Heart left ventricle (tissue), 16 donors: Measurements from ENCODE around the gene PDE1A. TPM values are rescaled to one million over a fixed set of nuclear protein-coding genes. Genes with fewer than 3 reads are reported as not detected.

ENCODE experiments used
- ATAC-seq, 4 donors: fragments of 200-7000 bp; cut with Tn5 transposase; one replicate each; pipeline ENCODE4 v1.9.1; 2020 to 2022; ENCODE audit warnings: moderate library complexity in 4 of 4, mild to moderate bottlenecking in 3 of 4, moderate number of reproducible peaks in 1 of 4
- DNase-seq, 5 donors: peaks; one replicate each; pipeline ENCODE4 v3.0.0-alpha.2; 2020
- H3K27ac ChIP-seq, 12 donors: fragments of 200-600 bp; sonication (generic) in 4 of 12; one replicate each; pipeline versions ENCODE4 v1.5.0 to v1.8.0; 2016 to 2022; ENCODE audit warnings: mild to moderate bottlenecking in 2 of 12
- H3K27me3 ChIP-seq, 9 donors: fragments of 200-600 bp; sonication (generic) in 2 of 9; one replicate each; pipeline versions ENCODE4 v1.5.1 to v1.8.0; 2016 to 2022; ENCODE audit warnings: mild to moderate bottlenecking in 3 of 9
- H3K36me3 ChIP-seq, 9 donors: fragments of 200-600 bp; sonication (generic) in 2 of 9; one replicate each; pipeline versions ENCODE4 v1.5.0 to v1.8.0; 2018 to 2022; ENCODE audit warnings: mild to moderate bottlenecking in 2 of 9
- H3K4me1 ChIP-seq, 12 donors: fragments of 200-600 bp; sonication (generic) in 4 of 12; one replicate each; pipeline versions ENCODE4 v1.5.0 to v1.8.0; 2016 to 2022; ENCODE audit warnings: mild to moderate bottlenecking in 3 of 12
- H3K4me3 ChIP-seq, 12 donors: fragments of 200-600 bp; sonication (generic) in 4 of 12; one replicate each; pipeline versions ENCODE4 v1.5.0 to v1.8.0; 2017 to 2022; ENCODE audit warnings: mild to moderate bottlenecking in 9 of 12, moderate library complexity in 4 of 12
- H3K9me3 ChIP-seq, 12 donors: fragments of 200-600 bp; sonication (generic) in 4 of 12; one replicate each; pipeline versions ENCODE4 v1.5.0 to v1.8.0; 2016 to 2022; ENCODE audit warnings: mild to moderate bottlenecking in 1 of 12
- CTCF ChIP-seq, 12 donors: fragments of 200-600 bp; sonication (generic) in 4 of 12; IDR thresholded peaks; one replicate each; pipeline versions ENCODE4 v1.5.0 to v1.8.0; 2018 to 2022; ENCODE audit warnings: antibody characterized with exemption in 12 of 12, mild to moderate bottlenecking in 5 of 12
- POLR2A ChIP-seq, 2 donors: fragments of 450-650 bp; IDR thresholded peaks; one replicate each; pipeline ENCODE4 v1.6.1; 2017; ENCODE audit warnings: antibody characterized with exemption in 2 of 2, mild to moderate bottlenecking in 2 of 2, moderate library complexity in 2 of 2
- WGBS, 4 donors: extraction: QIAGEN DNeasy Blood & Tissue Kit in 2 of 4; methylation state at CpG; one replicate each; pipeline versions ENCODE4 v1.1.5 to v1.1.7; 2013 to 2018; 5-methylcytosine and 5-hydroxymethylcytosine counted together
- intact Hi-C, 10 donors: fragments of 100-400 bp; cut with DNase I; formaldehyde crosslinking; loops; one replicate each; pipeline versions ENCODE4 v1.11.1 to v1.14.2; 2022
- polyA plus RNA-seq, 2 donors: library from polyadenylated mRNA; stranded (reverse); fragments of 200-250 nt; gene quantifications; one replicate each; pipeline ENCODE4 v1.2.3, GENCODE V29; 2013
- total RNA-seq, 9 donors: library from RNA; depleted of rRNA in 2 of 9; stranded (reverse); fragments of >200 nt in 2 of 9; fragmentation: NEBNext Ultra II Directional in 3 of 9; extraction: Animal tissue kit (Norgen Biotek cat#: 25700) in 3 of 9; gene quantifications; one replicate each; pipeline versions ENCODE4 v1.1.0 to v1.2.4, GENCODE V29; 2016 to 2023
- donor health status: ischemic (EF 13 %, LVEDD 7.1; RV severe dilation, severe dysfunction).
- donor health status: healthy with polysubstance abuse.
- donor health status: DM: no; HTN: yes; CAD: no.
- donor health status: DM: no; HTN: no; CAD: no.
- donor health status: ischemic (EF 25% LVEDD 6.9; RV normal size, moderate dysfunction).
- donor health status: ischemic (EF 25% LVEDD 5.7; RV mildly dilated, moderate dysfunction).
- donor health status: healthy.
- donor health status: DM: yes; HTN: yes; CAD: no.
- donor health status: ischemic (EF 35%, LVEDD 5.7; RV mildly dilated, moderate dysfunction).
- donor health status: nonischemic (EF 11% LVEDD 7.7; RV severe dilation, severe dysfunction).
- donor health status: DM: yes; HTN: yes; CAD: no.
- donor health status: PGD.
- donor health status: ischemic (EF 29% LVEDD 5.4; RV normal size, mild dysfunction).
- donor health status: nonischemic (EF 23%, LVEDD 6.1; RV moderate dilation, normal function).

Gene PDE1A
- total and polyA plus RNA-seq, 11 donors = 2.5 to 25.5 (median 5.5) TPM

GRCh38 chr2:182128821-182129707, 297.8 kb downstream of the PDE1A start:
- peaks cover 0 to 5% (median 0%) of the 10 kb centered on the region in 12 donors for H3K9me3 ChIP-seq
- ATAC-seq (no peak), DNase-seq (no peak)
- intact Hi-C loops = no loop called here
- no peaks in the 10 kb centered on the region for H3K27me3 ChIP-seq
- 40 to 67% (median 56%) methylated on average over 3 of the region's 3 CpGs for WGBS, 4 donors
- no peak overlapping the region for H3K4me3 ChIP-seq
- H3K27ac ChIP-seq = no peak overlapping the region
- peaks cover 0 to 2% (median 0%) of the 10 kb centered on the region in 12 donors for H3K4me1 ChIP-seq
- TF ChIP-seq POLR2A (IDR thresholded peaks at IDR 0.05) = no peak
- TF ChIP-seq CTCF (IDR thresholded peaks at IDR 0.05) = no peak
- peaks cover 0 to 6% (median 0%) of the 10 kb centered on the region in 9 donors for H3K36me3 ChIP-seq

GRCh38 chr2:182117196-182117595, 309.6 kb downstream of the PDE1A start:
- Histone ChIP-seq H3K4me3 (no peak overlapping the region), H3K4me1 (peaks cover 0 to 7% (median 0%) of the 10 kb centered on the region in 12 donors), H3K36me3 (no peaks in the 10 kb centered on the region), H3K27ac (no peak overlapping the region), H3K9me3 (no peaks in the 10 kb centered on the region), H3K27me3 (no peaks in the 10 kb centered on the region)
- no peak for TF ChIP-seq POLR2A (IDR thresholded peaks at IDR 0.05)
- TF ChIP-seq CTCF (IDR thresholded peaks at IDR 0.05) = no peak
- DNase-seq (no peak), ATAC-seq (no peak)
- intact Hi-C loops = no loop called here
- WGBS, 4 donors = 69 to 95% (median 91%) methylated on average over 1 of the region's 1 CpG

GRCh38 chr2:182116774-182117173, 310.1 kb downstream of the PDE1A start:
- Histone ChIP-seq H3K27ac (no peak overlapping the region), H3K4me3 (no peak overlapping the region), H3K4me1 (peaks cover 0 to 7% (median 0%) of the 10 kb centered on the region in 12 donors), H3K27me3 (no peaks in the 10 kb centered on the region), H3K9me3 (no peaks in the 10 kb centered on the region), H3K36me3 (no peaks in the 10 kb centered on the region)
- DNase-seq (no peak), ATAC-seq (no peak)
- no peak for TF ChIP-seq CTCF (IDR thresholded peaks at IDR 0.05)
- TF ChIP-seq POLR2A (IDR thresholded peaks at IDR 0.05) = no peak
- intact Hi-C loops = no loop called here
- WGBS, 4 donors = 93 to 97% (median 96%) methylated on average over 2 of the region's 2 CpGs

- no peaks in the 10 kb centered on the region for H3K36me3 ChIP-seq
- intact Hi-C loops = no loop called here
- ATAC-seq (no peak), DNase-seq (no peak)
- H3K27me3 ChIP-seq = no peaks in the 10 kb centered on the region
- H3K4me3 ChIP-seq = no peak overlapping the region
- H3K9me3 ChIP-seq = no peaks in the 10 kb centered on the region
- no peak overlapping the region for H3K27ac ChIP-seq
- peaks cover 0 to 10% (median 0%) of the 10 kb centered on the region in 12 donors for H3K4me1 ChIP-seq
- no peak for TF ChIP-seq POLR2A (IDR thresholded peaks at IDR 0.05)
- TF ChIP-seq CTCF (IDR thresholded peaks at IDR 0.05) = no peak
Observed at GRCh38 chr2:182115258-182115657, 311.6 kb downstream of the PDE1A start.
